HG03571 (cell line): ENCODE results near the gene PLXNA4.

Experiments
- ATAC-seq: cut with Tn5 transposase; IDR thresholded peaks from one replicate; pipeline ENCODE4 v1.9.1; 2021; ENCODE audit not compliant: unreplicated experiment

PLXNA4 gene

GRCh38 chr7:132326878-132327589 lies 249.2 kb downstream of the PLXNA4 start:
- no peak for ATAC-seq

- ATAC-seq, result no peak
Measured at GRCh38 chr7:132322970-132323369, 253.3 kb downstream of the PLXNA4 start.

GRCh38 chr7:132321387-132321786 lies 254.9 kb downstream of the PLXNA4 start:
- no peak for ATAC-seq

- no peak for ATAC-seq
Measured at GRCh38 chr7:132319481-132319880, 256.8 kb downstream of the PLXNA4 start.

DNA sequence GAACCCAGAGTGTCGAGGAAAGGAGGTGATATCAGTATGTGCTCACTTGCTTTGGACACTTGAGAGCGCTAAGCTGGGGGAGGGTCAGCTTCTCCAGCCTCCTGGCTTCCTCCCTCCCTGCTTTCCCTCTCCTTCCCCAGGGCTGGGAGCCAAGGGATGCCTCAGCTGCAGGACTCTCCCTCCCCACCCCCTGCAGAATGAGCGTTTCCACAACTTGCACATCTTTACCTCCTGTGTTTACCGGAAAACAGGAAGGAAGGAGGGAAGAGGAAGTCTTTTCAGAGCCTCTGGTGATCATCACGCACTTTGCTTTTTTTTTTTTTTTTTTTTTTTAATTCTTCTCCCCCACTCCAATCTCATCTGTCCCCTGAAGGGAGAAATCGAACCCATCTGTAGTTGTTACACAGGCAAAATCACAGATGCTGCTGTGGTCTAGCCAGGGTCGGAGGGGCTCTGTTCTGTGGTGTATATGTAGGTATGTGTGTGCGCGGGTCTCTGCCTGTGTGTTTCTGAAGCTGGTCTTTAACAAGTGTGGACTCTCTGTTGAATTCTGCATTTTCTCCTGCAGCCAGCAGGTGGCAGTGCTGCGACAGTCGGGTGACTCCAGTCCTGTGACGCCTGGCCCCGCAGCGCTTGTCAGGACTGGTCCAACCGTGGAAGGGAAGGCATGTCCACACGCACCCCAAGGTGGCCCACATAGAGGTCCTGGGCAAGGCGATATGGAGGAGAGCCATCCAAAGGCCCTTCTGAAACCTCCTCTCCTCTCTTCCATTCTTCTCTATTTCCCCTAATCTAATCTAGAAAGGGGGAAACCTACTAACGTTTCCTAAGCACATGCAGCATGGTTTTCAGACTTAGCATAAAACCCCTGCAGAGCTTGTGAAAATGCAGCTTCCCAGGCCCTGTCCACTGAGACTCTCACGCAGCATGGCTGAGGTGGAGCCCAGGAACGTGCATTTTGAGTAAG lies 257.6 kb downstream of the PLXNA4 start:
- ATAC-seq, result peak; percentile 88

GRCh38 chr7:132317701-132318351 lies 258.4 kb downstream of the PLXNA4 start:
- no peak for ATAC-seq

GRCh38 chr7:132312531-132313055 lies 263.7 kb downstream of the PLXNA4 start:
- ATAC-seq, result no peak

GRCh38 chr7:132311733-132312132 lies 264.5 kb downstream of the PLXNA4 start:
- no peak for ATAC-seq

DNA sequence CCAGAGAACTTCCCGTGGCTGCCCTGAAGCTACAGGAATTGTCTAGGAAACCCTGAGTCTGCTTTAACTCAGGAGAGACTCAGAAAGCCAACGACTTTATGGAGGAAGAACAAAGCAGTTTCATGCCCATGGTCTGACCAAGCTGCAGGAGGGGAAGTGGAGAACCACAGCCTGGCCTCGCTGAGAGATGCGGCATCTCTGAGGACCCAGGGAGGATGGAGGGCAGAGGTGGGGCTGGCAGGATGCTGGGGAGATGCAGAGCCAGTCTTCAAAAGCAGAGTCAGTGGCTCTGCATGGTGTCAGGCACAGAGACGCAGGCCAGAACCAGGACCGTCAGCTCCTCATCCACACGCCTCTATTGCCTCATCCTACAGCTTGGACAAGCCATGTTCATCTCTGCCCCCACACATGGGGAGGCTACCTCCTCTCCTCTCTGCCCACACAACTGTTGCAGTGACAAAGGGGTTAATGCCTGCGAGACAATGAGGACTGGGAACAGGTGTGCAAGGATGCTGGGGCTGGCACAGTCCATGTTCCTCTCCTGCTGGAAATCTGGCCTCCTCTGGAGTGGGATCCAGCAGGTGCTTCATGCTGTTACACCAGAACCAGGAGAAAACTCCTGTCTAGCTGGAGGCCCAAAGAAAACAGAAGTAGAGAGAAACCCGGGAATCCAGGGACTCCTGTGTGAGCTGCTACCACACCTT lies 267.0 kb downstream of the PLXNA4 start:
- no peak for ATAC-seq

DNA sequence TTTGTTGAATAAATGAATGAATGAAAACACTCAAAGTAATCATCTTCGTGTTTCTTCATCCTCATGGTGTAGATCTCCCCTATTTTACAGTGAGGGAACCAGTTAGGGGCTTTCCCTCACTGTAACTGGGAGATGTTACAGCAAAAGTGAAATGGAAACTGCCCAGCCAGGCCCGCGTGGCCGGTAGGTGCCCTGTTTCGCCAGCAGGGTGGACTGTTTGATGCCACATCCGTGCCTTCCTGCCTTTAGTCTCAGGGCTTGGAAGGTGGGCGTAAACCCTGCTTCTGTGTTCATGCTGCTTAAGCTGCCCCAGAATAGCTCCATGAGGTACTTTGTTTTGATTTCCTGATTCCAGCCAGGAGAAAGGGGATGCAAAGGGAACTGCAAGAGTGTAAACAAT lies 268.8 kb downstream of the PLXNA4 start:
- no peak for ATAC-seq

GRCh38 chr7:132300599-132301277 lies 275.5 kb downstream of the PLXNA4 start:
- ATAC-seq, result no peak

DNA sequence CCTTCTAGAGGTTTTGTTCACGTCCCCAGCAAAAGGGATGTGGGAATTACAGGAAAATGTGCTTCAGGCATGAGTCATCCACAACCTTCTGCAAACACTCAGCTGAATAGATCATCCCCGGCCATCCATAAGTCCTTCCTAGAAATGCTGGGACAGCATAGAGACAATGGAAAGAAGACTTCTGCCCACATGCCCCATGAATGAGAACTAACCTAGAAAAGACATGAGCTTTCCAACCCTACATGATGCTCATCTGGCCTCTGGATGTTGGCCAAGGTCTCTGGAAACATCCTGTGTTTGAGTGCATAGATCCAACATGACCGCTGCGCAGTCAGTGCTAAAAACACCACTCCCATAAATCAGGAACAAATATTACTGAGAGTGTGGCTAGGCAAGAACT lies 277.5 kb downstream of the PLXNA4 start:
- no peak for ATAC-seq

DNA sequence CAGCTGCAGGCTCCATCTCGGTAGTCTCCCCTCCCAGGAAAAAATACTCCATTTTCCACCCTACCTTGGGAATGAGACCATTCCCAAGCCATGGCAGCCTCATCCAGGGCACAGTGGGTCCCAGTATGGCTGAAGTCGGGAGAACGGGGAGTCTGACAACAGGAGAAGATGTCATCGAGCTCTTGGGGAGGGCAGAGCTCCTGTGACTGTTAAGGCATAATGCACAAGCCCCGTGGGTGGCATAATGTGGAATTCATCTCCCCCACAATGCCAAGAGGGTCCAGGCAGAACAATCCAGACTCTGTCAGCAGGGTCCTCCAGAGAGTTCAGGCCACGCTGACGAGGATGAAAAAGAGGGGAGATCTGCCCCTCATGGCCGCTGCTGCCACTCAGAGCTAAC lies 279.4 kb downstream of the PLXNA4 start:
- no peak for ATAC-seq

- no peak for ATAC-seq
Measured at GRCh38 chr7:132295175-132295574, 281.1 kb downstream of the PLXNA4 start.

DNA sequence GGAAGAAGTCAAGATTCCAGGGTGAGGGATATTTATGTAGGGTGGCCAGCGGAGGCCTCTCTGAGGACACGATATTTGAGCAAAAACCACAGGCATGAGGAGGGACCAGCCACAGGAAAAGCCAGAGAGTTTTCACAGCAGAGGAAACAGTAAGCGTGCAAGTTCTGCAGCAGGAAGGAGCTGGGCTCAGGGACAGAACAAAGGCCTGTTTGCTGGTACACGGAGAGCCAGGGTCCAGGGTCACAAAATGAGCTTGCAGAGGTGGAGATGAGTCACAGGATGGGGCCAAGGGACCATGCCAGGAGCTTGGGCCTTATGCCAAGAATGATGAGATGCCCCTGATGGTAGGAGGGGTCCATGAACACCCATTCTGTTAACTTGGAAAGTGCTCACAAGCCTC lies 283.5 kb downstream of the PLXNA4 start:
- ATAC-seq, result no peak

DNA sequence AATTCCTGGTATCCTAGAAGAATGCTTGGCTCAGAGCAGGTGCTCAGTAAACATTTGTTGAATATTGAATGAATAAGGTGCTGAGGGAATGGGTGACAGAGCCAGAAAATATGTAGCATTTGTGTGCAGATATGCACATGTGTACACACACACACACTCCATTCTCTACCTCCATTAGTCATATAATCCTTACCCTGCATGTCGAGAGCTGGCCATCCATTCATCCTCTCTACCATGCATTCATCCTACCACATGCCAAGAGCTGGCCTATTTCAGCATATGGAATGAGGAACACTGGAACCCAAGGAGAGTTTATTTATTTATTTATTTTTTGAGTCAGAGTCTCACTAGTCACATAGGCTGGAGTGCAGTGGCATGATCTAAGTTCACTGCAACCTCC lies 284.8 kb downstream of the PLXNA4 start:
- no peak for ATAC-seq

GRCh38 chr7:132290021-132290420 lies 286.2 kb downstream of the PLXNA4 start:
- no peak for ATAC-seq

GRCh38 chr7:132286836-132287235 lies 289.4 kb downstream of the PLXNA4 start:
- ATAC-seq, result no peak

- ATAC-seq, result no peak
Measured at GRCh38 chr7:132280335-132280734, 295.9 kb downstream of the PLXNA4 start.

- ATAC-seq, result no peak
Measured at GRCh38 chr7:132279718-132280117, 296.6 kb downstream of the PLXNA4 start.
